Calu3 (cell line): ENCODE measurements around the gene UMAD1. TPM values are rescaled to one million over a fixed set of nuclear protein-coding genes. Genes with fewer than 3 reads are reported as not detected.

Experiments
- BruUV-seq: library from RNA; stranded (reverse); fragments of 400-500 nt; replicated peaks from 2 replicates; lab custom pipeline; 2021; lab: Mats Ljungman, UMichigan
- CTCF ChIA-PET: fragments of 300-600 bp; sonication (Branson Sonifier 250); formaldehyde crosslinking; loops from one replicate; lab custom pipeline; 2022; ENCODE audit warnings: antibody characterized with exemption; lab: Charles Lee
- DNase-seq: peaks from one replicate; pipeline ENCODE4 v3.0.0; 2022
- H3K27ac Mint-ChIP-seq: one replicate; pipeline ENCODE4 v1.8.0; 2022; ENCODE audit warnings: mixed read lengths; ENCODE audit not compliant: unreplicated experiment
- H3K27me3 Mint-ChIP-seq: one replicate; pipeline ENCODE4 v1.8.0; 2022; ENCODE audit warnings: mixed read lengths; ENCODE audit not compliant: unreplicated experiment
- H3K36me3 Mint-ChIP-seq: one replicate; pipeline ENCODE4 v1.8.0; 2022; ENCODE audit warnings: mild to moderate bottlenecking, moderate library complexity, mixed read lengths; ENCODE audit not compliant: insufficient read depth, unreplicated experiment
- H3K4me1 Mint-ChIP-seq: one replicate; pipeline ENCODE4 v1.8.0; 2022; ENCODE audit warnings: mild to moderate bottlenecking, low read depth, mixed read lengths; ENCODE audit not compliant: unreplicated experiment
- H3K4me3 Mint-ChIP-seq: one replicate; pipeline ENCODE4 v1.8.0; 2022; ENCODE audit warnings: mild to moderate bottlenecking, low read depth, moderate library complexity, mixed read lengths; ENCODE audit not compliant: unreplicated experiment
- H3K9me3 Mint-ChIP-seq: one replicate; pipeline ENCODE4 v1.8.0; 2022; ENCODE audit warnings: low read depth, mixed read lengths; ENCODE audit not compliant: unreplicated experiment
- intact Hi-C: fragments of 100-400 bp; cut with micrococcal nuclease; formaldehyde crosslinking; loops from one replicate; pipeline ENCODE4 v1.10.0; 2022; ENCODE audit not compliant: unreplicated experiment
- total RNA-seq: library from RNA; stranded (reverse); gene quantifications from 2 replicates; pipeline ENCODE4 v1.2.3, GENCODE V29; 2022
- TF ChIP-seq, protein P1 (sequence below): fragments of 200-600 bp; IDR thresholded peaks from one replicate; pipeline ENCODE4 v1.8.0; 2022; ENCODE audit warnings: antibody characterized with exemption; ENCODE audit not compliant: unreplicated experiment

Gene UMAD1
- total RNA-seq, 1 experiment from 2014 or later: 25.2 TPM

DNA sequence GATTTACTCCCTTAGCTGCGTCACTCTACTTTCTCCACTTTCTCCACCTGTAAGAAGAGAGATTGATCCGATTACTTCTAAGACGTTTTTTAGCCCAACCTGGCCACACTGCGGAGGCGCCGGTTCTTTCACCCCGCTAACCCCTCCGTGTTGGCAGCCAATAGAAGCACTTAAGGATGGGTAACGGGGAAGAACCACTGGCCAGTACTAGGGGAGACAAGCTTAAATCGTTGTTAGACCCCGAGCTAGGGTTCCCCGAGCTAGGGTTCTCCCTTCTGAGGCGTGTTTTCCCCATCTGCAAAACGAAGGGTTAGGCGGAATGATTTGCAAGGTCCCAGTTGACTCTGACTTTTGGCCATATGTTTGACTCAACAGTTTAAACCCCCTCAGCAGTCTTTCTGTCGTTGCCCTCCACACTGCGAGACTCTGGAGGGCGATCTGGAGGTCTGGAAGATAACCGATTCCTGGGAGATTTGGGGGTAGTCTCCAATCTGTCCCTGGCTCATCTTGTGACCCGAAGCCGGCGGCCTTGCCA, 644 bp downstream of the UMAD1 start:
- Mint-ChIP-seq H3K4me1 (peaks cover 29% of the 10 kb centered on the region), H3K27ac (peak overlapping the region; percentile 92), H3K9me3 (no peaks in the 10 kb centered on the region), H3K36me3 (peaks cover 34% of the 10 kb centered on the region), H3K4me3 (peak overlapping the region; percentile 97), H3K27me3 (no peaks in the 10 kb centered on the region)
- CTCF ChIA-PET: interaction anchor here (1.3 to 1.7 kb wide), 4 partner anchors 47 to 655 kb away, joined by 3 to 6 read pairs (median 4); no protein-coding TSS in a partner anchor
- intact Hi-C loops: no loop called here
- BruUV-seq: TSS peak; percentile 57
- no peak for DNase-seq
- TF ChIP-seq, protein P1, sequence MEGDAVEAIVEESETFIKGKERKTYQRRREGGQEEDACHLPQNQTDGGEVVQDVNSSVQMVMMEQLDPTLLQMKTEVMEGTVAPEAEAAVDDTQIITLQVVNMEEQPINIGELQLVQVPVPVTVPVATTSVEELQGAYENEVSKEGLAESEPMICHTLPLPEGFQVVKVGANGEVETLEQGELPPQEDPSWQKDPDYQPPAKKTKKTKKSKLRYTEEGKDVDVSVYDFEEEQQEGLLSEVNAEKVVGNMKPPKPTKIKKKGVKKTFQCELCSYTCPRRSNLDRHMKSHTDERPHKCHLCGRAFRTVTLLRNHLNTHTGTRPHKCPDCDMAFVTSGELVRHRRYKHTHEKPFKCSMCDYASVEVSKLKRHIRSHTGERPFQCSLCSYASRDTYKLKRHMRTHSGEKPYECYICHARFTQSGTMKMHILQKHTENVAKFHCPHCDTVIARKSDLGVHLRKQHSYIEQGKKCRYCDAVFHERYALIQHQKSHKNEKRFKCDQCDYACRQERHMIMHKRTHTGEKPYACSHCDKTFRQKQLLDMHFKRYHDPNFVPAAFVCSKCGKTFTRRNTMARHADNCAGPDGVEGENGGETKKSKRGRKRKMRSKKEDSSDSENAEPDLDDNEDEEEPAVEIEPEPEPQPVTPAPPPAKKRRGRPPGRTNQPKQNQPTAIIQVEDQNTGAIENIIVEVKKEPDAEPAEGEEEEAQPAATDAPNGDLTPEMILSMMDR: no peak

DNA sequence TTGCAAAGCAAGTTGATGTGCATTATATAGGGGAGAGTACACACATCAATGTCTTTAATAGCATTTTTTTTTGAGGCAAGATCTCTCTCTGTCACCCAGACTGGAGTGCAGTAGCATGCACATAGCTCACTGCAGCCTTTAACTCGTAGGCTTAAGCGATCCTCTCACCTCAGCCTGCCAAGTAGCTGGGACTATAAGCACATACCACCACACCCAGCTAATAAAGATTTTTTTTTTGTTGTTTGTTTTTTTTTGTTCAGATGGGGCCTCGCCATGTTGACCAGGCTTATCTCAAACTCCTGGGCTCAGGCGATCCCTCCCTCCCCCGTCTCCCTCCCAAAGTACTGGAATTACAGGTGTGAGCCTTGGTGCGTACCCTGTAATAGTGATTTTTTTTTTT, 1.5 kb downstream of the UMAD1 start:
- no peak for DNase-seq
- no peaks in the 10 kb centered on the region for H3K27me3 Mint-ChIP-seq
- intact Hi-C loops: no loop called here

DNA sequence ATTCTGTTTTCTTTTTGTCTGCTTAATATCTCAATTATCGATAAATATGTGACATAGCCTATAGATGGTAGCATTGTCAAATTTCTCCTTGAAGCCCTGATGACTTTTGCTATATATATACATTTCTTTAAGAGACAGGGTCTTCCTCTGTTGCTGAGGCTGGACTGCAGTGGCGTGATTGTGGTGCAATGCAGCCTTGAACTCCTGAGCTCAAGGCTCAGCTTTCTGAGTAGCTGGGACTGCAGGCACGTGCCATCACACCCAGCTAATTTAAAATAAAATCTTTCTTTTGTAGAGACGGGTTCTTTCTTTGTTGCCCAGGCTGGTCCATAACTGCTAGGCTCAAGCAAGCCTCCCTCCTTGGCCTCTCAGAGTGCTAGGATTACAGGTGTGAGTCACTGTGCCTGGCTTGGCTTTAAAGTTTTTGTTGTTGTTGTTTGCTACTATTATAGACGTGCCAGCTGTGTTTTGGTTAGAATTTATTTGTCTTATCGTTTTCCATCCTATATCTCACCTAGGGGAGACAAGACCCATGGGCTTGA, 7.0 kb downstream of the UMAD1 start:
- intact Hi-C loops: no loop called here
- H3K9me3 Mint-ChIP-seq: no peaks in the 10 kb centered on the region
- no peak overlapping the region for H3K4me3 Mint-ChIP-seq
- TF ChIP-seq, protein P1: no peak
- no peak overlapping the region for H3K27ac Mint-ChIP-seq
- no TSS peak for BruUV-seq
- H3K36me3 Mint-ChIP-seq: peaks cover 6% of the 10 kb centered on the region
- CTCF ChIA-PET: no interaction called here
- no peaks in the 10 kb centered on the region for H3K27me3 Mint-ChIP-seq
- no peak for DNase-seq
- H3K4me1 Mint-ChIP-seq: peaks cover 8% of the 10 kb centered on the region

More for the DNA sequence above, 1.5 kb downstream of the UMAD1 start:
- no peaks in the 10 kb centered on the region for H3K9me3 Mint-ChIP-seq
- peaks cover 34% of the 10 kb centered on the region for H3K36me3 Mint-ChIP-seq
- H3K4me1 Mint-ChIP-seq: peaks cover 29% of the 10 kb centered on the region
- BruUV-seq: no TSS peak
- H3K27ac Mint-ChIP-seq: no peak overlapping the region
- TF ChIP-seq, protein P1: no peak
- CTCF ChIA-PET: interaction anchor here (0.7 to 1.4 kb wide), 4 partner anchors 10 to 124 kb away, joined by 3 read pairs; no protein-coding TSS in a partner anchor
- H3K4me3 Mint-ChIP-seq: peak overlapping the region; percentile 97

DNA sequence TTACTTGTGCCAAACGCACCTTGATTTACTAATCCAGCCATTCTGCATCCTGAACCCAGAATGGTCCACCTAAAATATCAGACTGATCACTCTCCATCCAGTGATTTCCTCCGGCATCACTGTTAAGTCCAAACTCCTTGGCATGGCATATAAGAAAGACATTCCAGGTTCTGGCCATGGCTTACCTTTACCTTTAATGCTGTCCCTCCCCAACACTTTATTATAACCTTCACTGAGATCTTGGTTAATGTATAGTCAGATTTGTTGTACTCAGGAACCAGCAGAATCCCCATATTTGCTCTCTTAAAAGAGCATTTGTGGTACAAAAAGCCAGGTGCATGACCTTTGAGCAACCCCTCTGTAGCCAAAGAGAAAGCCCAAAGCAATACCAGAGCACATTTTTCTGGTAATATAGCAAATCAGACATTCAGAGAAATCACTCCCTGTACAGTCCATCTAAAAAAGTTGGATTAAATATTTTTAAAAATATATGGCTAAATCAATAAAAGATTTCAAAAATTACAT, 10.2 kb downstream of the UMAD1 start:
- H3K4me3 Mint-ChIP-seq: no peak overlapping the region
- no TSS peak for BruUV-seq
- peaks cover 6% of the 10 kb centered on the region for H3K36me3 Mint-ChIP-seq
- H3K9me3 Mint-ChIP-seq: no peaks in the 10 kb centered on the region
- TF ChIP-seq, protein P1: no peak
- H3K27ac Mint-ChIP-seq: no peak overlapping the region
- CTCF ChIA-PET: no interaction called here
- intact Hi-C loops: loop anchor here (10.0 kb wide), 1 partner anchor 564 kb away; no protein-coding TSS in a partner anchor
- no peaks in the 10 kb centered on the region for H3K27me3 Mint-ChIP-seq
- peaks cover 7% of the 10 kb centered on the region for H3K4me1 Mint-ChIP-seq
- DNase-seq: no peak
